ENCODE data around the gene CLOCK.

DNA sequence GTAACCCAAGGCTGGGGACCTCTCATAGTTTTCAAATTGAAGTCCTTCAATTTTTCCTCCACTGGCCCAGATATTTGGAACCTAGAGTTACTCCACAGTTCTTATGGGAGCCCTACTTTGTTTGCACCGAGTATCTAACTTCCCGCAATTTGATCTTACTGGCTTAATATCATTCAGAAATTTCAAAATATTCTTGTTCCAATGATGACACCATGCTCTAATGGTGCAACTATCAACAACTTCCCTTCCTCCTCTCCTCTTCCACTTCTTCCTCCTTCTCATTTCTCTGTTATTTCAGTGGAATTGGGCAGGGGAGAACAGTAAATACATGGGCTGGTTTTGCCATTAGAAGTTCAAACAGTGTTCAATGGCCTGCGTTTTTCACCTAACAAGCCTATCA is 25.1 kb upstream of the CLOCK start:
- TF ChIP-seq, protein P1, sequence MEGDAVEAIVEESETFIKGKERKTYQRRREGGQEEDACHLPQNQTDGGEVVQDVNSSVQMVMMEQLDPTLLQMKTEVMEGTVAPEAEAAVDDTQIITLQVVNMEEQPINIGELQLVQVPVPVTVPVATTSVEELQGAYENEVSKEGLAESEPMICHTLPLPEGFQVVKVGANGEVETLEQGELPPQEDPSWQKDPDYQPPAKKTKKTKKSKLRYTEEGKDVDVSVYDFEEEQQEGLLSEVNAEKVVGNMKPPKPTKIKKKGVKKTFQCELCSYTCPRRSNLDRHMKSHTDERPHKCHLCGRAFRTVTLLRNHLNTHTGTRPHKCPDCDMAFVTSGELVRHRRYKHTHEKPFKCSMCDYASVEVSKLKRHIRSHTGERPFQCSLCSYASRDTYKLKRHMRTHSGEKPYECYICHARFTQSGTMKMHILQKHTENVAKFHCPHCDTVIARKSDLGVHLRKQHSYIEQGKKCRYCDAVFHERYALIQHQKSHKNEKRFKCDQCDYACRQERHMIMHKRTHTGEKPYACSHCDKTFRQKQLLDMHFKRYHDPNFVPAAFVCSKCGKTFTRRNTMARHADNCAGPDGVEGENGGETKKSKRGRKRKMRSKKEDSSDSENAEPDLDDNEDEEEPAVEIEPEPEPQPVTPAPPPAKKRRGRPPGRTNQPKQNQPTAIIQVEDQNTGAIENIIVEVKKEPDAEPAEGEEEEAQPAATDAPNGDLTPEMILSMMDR (conservative IDR thresholded peaks at IDR 0.05; ENCODE audit: low read length): no peak
- TF ChIP-seq EZH2phosphoT487 (IDR thresholded peaks at IDR 0.05; ENCODE audit: borderline replicate concordance): no peak

All from Loucy (cell line).